Measurements from ENCODE around the gene PLA1A.

The PLA1A gene

GRCh38 chr3:119626196-119626595, 28.5 kb downstream of the PLA1A start:
- no peak for TF ChIP-seq YY1 (IDR thresholded peaks at IDR 0.05; ENCODE audit: insufficient read depth, insufficient read length)
- TF ChIP-seq SUZ12 (IDR thresholded peaks at IDR 0.05; ENCODE audit: extremely low read depth, insufficient read depth, insufficient read length) = no peak
- no peak for TF ChIP-seq ZNF274 (IDR thresholded peaks at IDR 0.05; ENCODE audit: low read depth, low read length)
- no peaks in the 10 kb centered on the region for H3K36me3 ChIP-seq (ENCODE audit: insufficient read depth, insufficient read length, low read length)
- no peaks in the 10 kb centered on the region for H3K27me3 ChIP-seq (ENCODE audit: insufficient read depth, insufficient read length)
- no peaks in the 10 kb centered on the region for H3K9me3 ChIP-seq (ENCODE audit: insufficient read depth, low read length)
- no peaks in the 10 kb centered on the region for H3K4me1 ChIP-seq (ENCODE audit: insufficient read depth, insufficient read length)
- no peak overlapping the region for H3K9ac ChIP-seq (ENCODE audit: insufficient read length, low read depth)
- DNase-seq (ENCODE audit: low read depth, low spot score) = no peak
- H3K4me3 ChIP-seq (ENCODE audit: insufficient read length, low read depth) = no peak overlapping the region

GRCh38 chr3:119627461-119627860, 29.8 kb downstream of the PLA1A start:
- TF ChIP-seq YY1 (IDR thresholded peaks at IDR 0.05; ENCODE audit: insufficient read depth, insufficient read length) (no peak), SUZ12 (IDR thresholded peaks at IDR 0.05; ENCODE audit: extremely low read depth, insufficient read depth, insufficient read length) (no peak), ZNF274 (IDR thresholded peaks at IDR 0.05; ENCODE audit: low read depth, low read length) (no peak)
- no peaks in the 10 kb centered on the region for H3K4me1 ChIP-seq (ENCODE audit: insufficient read depth, insufficient read length)
- H3K27me3 ChIP-seq (ENCODE audit: insufficient read depth, insufficient read length) = no peaks in the 10 kb centered on the region
- H3K36me3 ChIP-seq (ENCODE audit: insufficient read depth, insufficient read length, low read length) = no peaks in the 10 kb centered on the region
- DNase-seq (ENCODE audit: low read depth, low spot score) = no peak
- no peak overlapping the region for H3K9ac ChIP-seq (ENCODE audit: insufficient read length, low read depth)
- H3K9me3 ChIP-seq (ENCODE audit: insufficient read depth, low read length) = no peaks in the 10 kb centered on the region
- no peak overlapping the region for H3K4me3 ChIP-seq (ENCODE audit: insufficient read length, low read depth)

GRCh38 chr3:119628390-119628789, 30.7 kb downstream of the PLA1A start:
- Histone ChIP-seq H3K36me3 (ENCODE audit: insufficient read depth, insufficient read length, low read length) (no peaks in the 10 kb centered on the region), H3K4me3 (ENCODE audit: insufficient read length, low read depth) (no peak overlapping the region), H3K9me3 (ENCODE audit: insufficient read depth, low read length) (no peaks in the 10 kb centered on the region), H3K27me3 (ENCODE audit: insufficient read depth, insufficient read length) (no peaks in the 10 kb centered on the region), H3K9ac (ENCODE audit: insufficient read length, low read depth) (no peak overlapping the region), H3K4me1 (ENCODE audit: insufficient read depth, insufficient read length) (no peaks in the 10 kb centered on the region)
- TF ChIP-seq YY1 (IDR thresholded peaks at IDR 0.05; ENCODE audit: insufficient read depth, insufficient read length) (no peak), ZNF274 (IDR thresholded peaks at IDR 0.05; ENCODE audit: low read depth, low read length) (no peak), SUZ12 (IDR thresholded peaks at IDR 0.05; ENCODE audit: extremely low read depth, insufficient read depth, insufficient read length) (no peak)
- no peak for DNase-seq (ENCODE audit: low read depth, low spot score)

- no peaks in the 10 kb centered on the region for H3K9me3 ChIP-seq (ENCODE audit: insufficient read depth, low read length)
- H3K9ac ChIP-seq (ENCODE audit: insufficient read length, low read depth) = no peak overlapping the region
- no peak for DNase-seq (ENCODE audit: low read depth, low spot score)
- no peaks in the 10 kb centered on the region for H3K27me3 ChIP-seq (ENCODE audit: insufficient read depth, insufficient read length)
- TF ChIP-seq YY1 (IDR thresholded peaks at IDR 0.05; ENCODE audit: insufficient read depth, insufficient read length) (no peak), ZNF274 (IDR thresholded peaks at IDR 0.05; ENCODE audit: low read depth, low read length) (no peak), SUZ12 (IDR thresholded peaks at IDR 0.05; ENCODE audit: extremely low read depth, insufficient read depth, insufficient read length) (no peak)
- H3K36me3 ChIP-seq (ENCODE audit: insufficient read depth, insufficient read length, low read length) = no peaks in the 10 kb centered on the region
- no peaks in the 10 kb centered on the region for H3K4me1 ChIP-seq (ENCODE audit: insufficient read depth, insufficient read length)
- H3K4me3 ChIP-seq (ENCODE audit: insufficient read length, low read depth) = no peak overlapping the region
Observed at GRCh38 chr3:119628816-119629445, 31.2 kb downstream of the PLA1A start.

- Histone ChIP-seq H3K9me3 (ENCODE audit: insufficient read depth, low read length) (no peaks in the 10 kb centered on the region), H3K4me1 (ENCODE audit: insufficient read depth, insufficient read length) (no peaks in the 10 kb centered on the region), H3K36me3 (ENCODE audit: insufficient read depth, insufficient read length, low read length) (no peaks in the 10 kb centered on the region), H3K9ac (ENCODE audit: insufficient read length, low read depth) (no peak overlapping the region), H3K27me3 (ENCODE audit: insufficient read depth, insufficient read length) (no peaks in the 10 kb centered on the region), H3K4me3 (ENCODE audit: insufficient read length, low read depth) (no peak overlapping the region)
- TF ChIP-seq ZNF274 (IDR thresholded peaks at IDR 0.05; ENCODE audit: low read depth, low read length) (no peak), YY1 (IDR thresholded peaks at IDR 0.05; ENCODE audit: insufficient read depth, insufficient read length) (no peak), SUZ12 (IDR thresholded peaks at IDR 0.05; ENCODE audit: extremely low read depth, insufficient read depth, insufficient read length) (no peak)
- no peak for DNase-seq (ENCODE audit: low read depth, low spot score)
Observed at GRCh38 chr3:119630128-119630879, 32.6 kb downstream of the PLA1A start.

GRCh38 chr3:119630880-119631329, 33.2 kb downstream of the PLA1A start:
- Histone ChIP-seq H3K27me3 (ENCODE audit: insufficient read depth, insufficient read length) (no peaks in the 10 kb centered on the region), H3K4me1 (ENCODE audit: insufficient read depth, insufficient read length) (no peaks in the 10 kb centered on the region), H3K4me3 (ENCODE audit: insufficient read length, low read depth) (no peak overlapping the region), H3K9ac (ENCODE audit: insufficient read length, low read depth) (no peak overlapping the region), H3K36me3 (ENCODE audit: insufficient read depth, insufficient read length, low read length) (no peaks in the 10 kb centered on the region), H3K9me3 (ENCODE audit: insufficient read depth, low read length) (no peaks in the 10 kb centered on the region)
- TF ChIP-seq SUZ12 (IDR thresholded peaks at IDR 0.05; ENCODE audit: extremely low read depth, insufficient read depth, insufficient read length) (no peak), ZNF274 (IDR thresholded peaks at IDR 0.05; ENCODE audit: low read depth, low read length) (no peak), YY1 (IDR thresholded peaks at IDR 0.05; ENCODE audit: insufficient read depth, insufficient read length) (no peak)
- DNase-seq (ENCODE audit: low read depth, low spot score) = no peak

- no peak for DNase-seq (ENCODE audit: low read depth, low spot score)
- TF ChIP-seq YY1 (IDR thresholded peaks at IDR 0.05; ENCODE audit: insufficient read depth, insufficient read length) = no peak
- TF ChIP-seq ZNF274 (IDR thresholded peaks at IDR 0.05; ENCODE audit: low read depth, low read length) = no peak
- no peak for TF ChIP-seq SUZ12 (IDR thresholded peaks at IDR 0.05; ENCODE audit: extremely low read depth, insufficient read depth, insufficient read length)
- H3K27me3 ChIP-seq (ENCODE audit: insufficient read depth, insufficient read length) = no peaks in the 10 kb centered on the region
- no peak overlapping the region for H3K4me3 ChIP-seq (ENCODE audit: insufficient read length, low read depth)
- no peaks in the 10 kb centered on the region for H3K4me1 ChIP-seq (ENCODE audit: insufficient read depth, insufficient read length)
- no peak overlapping the region for H3K9ac ChIP-seq (ENCODE audit: insufficient read length, low read depth)
- H3K9me3 ChIP-seq (ENCODE audit: insufficient read depth, low read length) = no peaks in the 10 kb centered on the region
- no peaks in the 10 kb centered on the region for H3K36me3 ChIP-seq (ENCODE audit: insufficient read depth, insufficient read length, low read length)
Observed at GRCh38 chr3:119631516-119631915, 33.8 kb downstream of the PLA1A start.
